Neural progenitor cell (in vitro differentiated cells): ENCODE measurements around the gene TBC1D2.

Experiments
- EZH2 ChIP-seq: fragments of 200-600 bp; sonication (generic); IDR thresholded peaks from 2 replicates; pipeline ENCODE4 v1.6.1; 2017; ENCODE audit warnings: antibody characterized with exemption, mild to moderate bottlenecking, moderate library complexity
- TF ChIP-seq, protein P1 (sequence below): fragments of 200-600 bp; sonication (generic); IDR thresholded peaks from 2 replicates; pipeline ENCODE4 v1.5.1; 2017; ENCODE audit warnings: antibody characterized with exemption, mild to moderate bottlenecking

- TF ChIP-seq, protein P1, sequence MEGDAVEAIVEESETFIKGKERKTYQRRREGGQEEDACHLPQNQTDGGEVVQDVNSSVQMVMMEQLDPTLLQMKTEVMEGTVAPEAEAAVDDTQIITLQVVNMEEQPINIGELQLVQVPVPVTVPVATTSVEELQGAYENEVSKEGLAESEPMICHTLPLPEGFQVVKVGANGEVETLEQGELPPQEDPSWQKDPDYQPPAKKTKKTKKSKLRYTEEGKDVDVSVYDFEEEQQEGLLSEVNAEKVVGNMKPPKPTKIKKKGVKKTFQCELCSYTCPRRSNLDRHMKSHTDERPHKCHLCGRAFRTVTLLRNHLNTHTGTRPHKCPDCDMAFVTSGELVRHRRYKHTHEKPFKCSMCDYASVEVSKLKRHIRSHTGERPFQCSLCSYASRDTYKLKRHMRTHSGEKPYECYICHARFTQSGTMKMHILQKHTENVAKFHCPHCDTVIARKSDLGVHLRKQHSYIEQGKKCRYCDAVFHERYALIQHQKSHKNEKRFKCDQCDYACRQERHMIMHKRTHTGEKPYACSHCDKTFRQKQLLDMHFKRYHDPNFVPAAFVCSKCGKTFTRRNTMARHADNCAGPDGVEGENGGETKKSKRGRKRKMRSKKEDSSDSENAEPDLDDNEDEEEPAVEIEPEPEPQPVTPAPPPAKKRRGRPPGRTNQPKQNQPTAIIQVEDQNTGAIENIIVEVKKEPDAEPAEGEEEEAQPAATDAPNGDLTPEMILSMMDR = no peak
- TF ChIP-seq EZH2 = no peak
These were observed 16.0 kb upstream of the TBC1D2 start for GRCh38 chr9:98271479-98271878.
